NCI-H82 treated with DMSO at 0.1 percent for 48 hours (cell line): ENCODE results near the gene LINGO1.

Experiments used
- DNase-seq: peaks from one replicate; lab custom pipeline; 2025; ENCODE audit not compliant: unreplicated experiment; lab: John Stamatoyannopoulos, UW

LINGO1 gene

GRCh38 chr15:77573802-77574201 lies 58.9 kb downstream of the LINGO1 start:
- no peak for DNase-seq

DNA sequence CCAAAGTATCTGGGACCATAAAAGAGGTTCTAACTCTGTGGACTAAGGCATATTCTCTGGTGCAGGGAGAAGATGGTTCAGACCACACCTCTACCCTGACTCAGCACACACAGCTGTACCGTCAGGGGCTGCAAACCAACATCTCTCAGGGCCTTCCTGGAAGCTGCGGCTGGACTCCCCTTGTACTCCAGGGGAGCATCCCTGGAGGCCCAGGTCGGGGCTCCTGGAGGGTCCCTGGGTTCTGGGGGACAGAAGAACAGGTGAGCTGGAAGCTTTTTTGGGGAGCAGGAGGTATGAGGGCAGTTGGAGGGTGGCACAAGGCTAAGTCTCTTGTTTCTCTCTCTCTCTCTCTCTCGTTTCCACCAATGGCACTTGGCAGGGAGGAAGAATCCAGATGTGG lies 60.5 kb downstream of the LINGO1 start:
- DNase-seq, result no peak

- DNase-seq, result no peak
These were observed 61.0 kb downstream of the LINGO1 start for GRCh38 chr15:77571741-77572140.

GRCh38 chr15:77571181-77571580 lies 61.5 kb downstream of the LINGO1 start:
- DNase-seq, result no peak

DNA sequence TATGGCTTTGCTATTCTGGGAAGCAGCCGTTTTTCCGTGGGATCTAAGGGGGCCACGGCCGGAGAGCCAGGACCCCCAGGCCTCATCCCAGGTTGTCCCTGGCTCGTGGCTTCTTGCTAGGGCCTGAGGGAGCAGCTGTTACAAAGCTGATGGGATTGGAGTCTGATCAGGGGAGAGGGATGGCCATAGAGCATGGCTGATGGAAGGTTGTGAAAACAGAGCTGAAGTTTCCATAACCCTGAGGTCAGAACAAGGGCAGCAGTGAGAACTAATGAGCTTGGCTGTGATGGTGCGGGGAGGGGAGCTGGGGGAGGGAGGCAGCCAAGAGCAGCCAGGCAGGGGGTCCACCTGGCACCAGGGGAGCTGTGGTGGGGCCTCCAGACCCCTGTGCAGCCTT lies 63.0 kb downstream of the LINGO1 start:
- peak; percentile 74 for DNase-seq

GRCh38 chr15:77568973-77569728 lies 63.6 kb downstream of the LINGO1 start:
- DNase-seq, result no peak

- no peak for DNase-seq
These were observed 64.4 kb downstream of the LINGO1 start for GRCh38 chr15:77568014-77568972.

DNA sequence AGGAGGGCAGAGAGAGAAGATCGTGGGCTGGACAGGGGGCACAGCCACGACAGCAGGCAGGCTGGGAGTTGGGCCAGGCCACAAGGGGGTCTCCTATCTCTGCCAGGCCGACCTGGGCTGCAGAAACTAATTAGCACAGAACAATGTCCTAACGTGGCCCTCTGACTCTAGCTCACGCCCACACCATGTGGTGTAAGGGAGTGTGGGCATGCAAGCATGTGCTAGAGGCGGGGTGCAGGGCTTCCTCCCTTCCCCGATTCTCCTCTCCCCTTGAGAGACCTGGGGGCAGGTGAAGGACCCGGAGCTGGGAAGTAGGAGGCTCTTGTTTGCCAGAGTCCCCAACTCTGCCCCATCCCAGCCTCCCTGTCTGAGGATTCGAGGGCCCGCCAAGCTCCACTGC lies 65.5 kb downstream of the LINGO1 start:
- no peak for DNase-seq

GRCh38 chr15:77566092-77566491 lies 66.6 kb downstream of the LINGO1 start:
- DNase-seq, result peak; percentile 19

DNA sequence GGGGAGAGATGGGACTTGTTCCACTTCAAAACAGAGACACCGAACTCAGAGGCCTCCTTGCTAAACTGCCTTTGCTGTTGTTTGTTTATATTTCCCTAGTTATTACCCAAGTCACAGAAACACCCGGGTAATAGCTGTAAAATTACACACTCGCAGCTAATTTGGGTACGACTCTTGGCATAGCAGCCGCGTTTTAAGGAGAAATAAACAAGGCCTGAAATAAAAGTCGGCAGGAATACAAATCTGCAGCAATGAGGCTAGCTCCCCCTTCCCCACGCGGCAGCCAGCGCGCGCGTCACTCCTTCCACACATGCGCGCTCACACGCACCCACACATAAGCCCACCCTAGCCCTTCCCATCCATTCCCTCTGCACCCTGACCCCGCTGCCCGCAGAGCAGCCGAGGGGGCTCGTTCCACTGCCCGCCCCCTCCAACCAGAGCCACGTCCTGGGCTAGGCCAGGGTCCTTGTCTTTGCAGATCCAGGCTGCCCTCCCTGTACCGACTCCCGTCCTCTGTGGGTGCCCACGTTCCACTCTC lies 67.3 kb downstream of the LINGO1 start:
- no peak for DNase-seq

DNA sequence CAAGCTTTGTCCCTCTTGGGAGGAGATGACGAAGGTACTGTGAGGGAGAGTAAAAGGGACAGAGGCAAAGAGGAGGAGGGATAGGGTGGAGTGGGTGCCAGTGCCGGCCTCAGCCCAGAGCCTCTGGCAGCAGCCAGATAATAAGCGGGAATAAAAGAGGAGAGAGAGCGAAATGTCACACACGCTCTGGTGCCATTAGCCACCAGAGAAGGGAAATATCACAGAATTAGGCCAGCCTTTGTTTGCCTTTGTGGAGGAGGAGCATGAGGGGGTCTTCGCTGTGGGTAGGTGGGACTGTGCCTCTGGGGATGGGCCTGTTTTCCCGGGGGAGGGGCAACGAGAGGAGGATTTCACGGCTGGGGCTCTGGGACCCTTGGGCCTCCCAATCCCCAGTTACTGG lies 67.8 kb downstream of the LINGO1 start:
- no peak for DNase-seq

GRCh38 chr15:77564341-77564740 lies 68.4 kb downstream of the LINGO1 start:
- no peak for DNase-seq

DNA sequence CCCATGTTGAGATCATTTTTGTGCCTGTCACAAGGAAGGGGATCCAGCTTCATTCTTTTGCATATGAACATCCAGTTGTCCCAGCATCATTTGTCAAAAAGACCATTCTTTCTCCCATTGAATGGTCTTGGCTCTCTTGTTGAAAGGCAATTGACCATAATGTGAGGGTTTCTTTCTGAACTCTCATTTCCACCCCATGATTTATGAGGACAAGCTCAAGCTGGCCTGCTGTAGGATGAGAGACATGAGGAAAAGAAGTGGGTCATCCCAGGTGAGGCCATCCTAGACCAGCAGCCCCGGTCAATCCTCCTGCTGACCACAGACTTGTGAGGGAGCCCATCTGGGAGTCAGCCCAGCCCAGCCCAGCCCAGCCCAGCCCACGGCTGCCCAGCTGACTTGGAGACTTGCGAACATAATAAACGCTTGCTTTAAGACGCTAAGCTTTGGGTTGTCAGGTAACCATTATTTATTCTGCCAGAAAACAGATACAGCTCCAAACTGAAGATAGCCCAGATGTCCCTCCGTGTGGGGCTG lies 69.0 kb downstream of the LINGO1 start:
- DNase-seq, result no peak
